ENCODE results near the gene CGNL1.

- TF ChIP-seq NR2C1 (IDR thresholded peaks at IDR 0.05) = no peak
- TF ChIP-seq EZH2 (IDR thresholded peaks at IDR 0.05; ENCODE audit: borderline replicate concordance, control insufficient read depth, low read depth, low read length) = no peak
- TF ChIP-seq CTCF (IDR thresholded peaks at IDR 0.05 in 2 of 3, conservative IDR thresholded peaks at IDR 0.05 in 1 of 3; ENCODE audit: control insufficient read depth in 2 of 3, extremely low read depth in 1 of 3, insufficient read depth in 1 of 3, low read depth in 3 of 3, low read length in 3 of 3) = no peak
- no peak for TF ChIP-seq TARDBP (IDR thresholded peaks at IDR 0.05; ENCODE audit: borderline replicate concordance)
- TF ChIP-seq CEBPZ (IDR thresholded peaks at IDR 0.05; ENCODE audit: low read depth, low read length) = no peak
- TF ChIP-seq SMARCA5 (IDR thresholded peaks at IDR 0.05) = no peak
These were observed 67.2 kb downstream of the CGNL1 start for GRCh38 chr15:57443486-57443885.

Data from GM12878 (cell line).